GM13976 (cell line): Measurements from ENCODE around the gene AUTS2.

Experiments used
- DNase-seq: peaks from one replicate; pipeline ENCODE4 v3.0.0; 2012; ENCODE audit warnings: low spot score
- CTCF ChIP-seq: IDR thresholded peaks from 2 replicates; pipeline ENCODE4 v1.5.1; 2012; ENCODE audit warnings: borderline replicate concordance, mild to moderate bottlenecking; ENCODE audit not compliant: insufficient read depth; ENCODE audit errors: extremely low read depth, missing control alignments, control extremely low read depth
- in situ Hi-C: fragments of 300-500 bp; cut with MboI; formaldehyde crosslinking; loops from one replicate; pipeline ENCODE4 v1.12.0; 2022; ENCODE audit warnings: low sequenced_read_pairs, mixed read lengths, inconsistent platforms; ENCODE audit not compliant: unreplicated experiment

AUTS2 gene

GRCh38 chr7:70630440-70630817, 1032.2 kb downstream of the AUTS2 start:
- DNase-seq: no peak
- in situ Hi-C loops: no loop called here
- no peak for TF ChIP-seq CTCF

DNA sequence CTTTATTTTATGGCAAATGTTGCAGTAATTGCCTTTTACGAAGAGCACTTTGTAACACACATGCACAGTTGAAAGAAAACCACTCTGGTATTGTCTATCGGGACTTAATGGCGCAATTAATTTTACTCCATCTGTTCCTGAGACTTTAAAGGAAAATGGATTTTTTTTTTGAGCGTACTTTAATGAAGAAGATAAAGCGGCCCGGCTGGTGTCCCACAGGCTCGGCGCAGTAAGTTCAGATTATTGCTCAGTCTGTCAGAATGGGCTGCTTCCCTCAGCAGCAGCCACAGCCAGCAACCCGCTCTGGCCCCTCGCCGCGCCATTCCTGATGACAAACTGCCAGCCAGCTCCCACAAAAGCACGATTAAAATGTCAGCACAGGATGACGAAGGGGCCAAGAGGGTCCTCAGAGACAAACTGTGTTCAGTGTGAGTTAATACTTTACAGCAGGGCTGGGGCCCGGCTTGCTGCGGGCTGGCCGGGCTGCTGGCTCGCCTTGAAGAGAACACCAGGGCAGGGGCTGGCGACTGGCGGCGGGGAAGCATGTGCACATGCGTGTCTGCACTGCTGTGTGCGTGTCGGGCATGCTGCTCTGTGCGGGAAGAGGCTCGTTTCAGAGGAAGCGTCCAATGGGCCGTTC, 1032.7 kb downstream of the AUTS2 start:
- in situ Hi-C loops: no loop called here
- no peak for TF ChIP-seq CTCF
- DNase-seq: no peak

- no peak for TF ChIP-seq CTCF
- no peak for DNase-seq
- in situ Hi-C loops: no loop called here
Measured at GRCh38 chr7:70631718-70632117, 1033.4 kb downstream of the AUTS2 start.

DNA sequence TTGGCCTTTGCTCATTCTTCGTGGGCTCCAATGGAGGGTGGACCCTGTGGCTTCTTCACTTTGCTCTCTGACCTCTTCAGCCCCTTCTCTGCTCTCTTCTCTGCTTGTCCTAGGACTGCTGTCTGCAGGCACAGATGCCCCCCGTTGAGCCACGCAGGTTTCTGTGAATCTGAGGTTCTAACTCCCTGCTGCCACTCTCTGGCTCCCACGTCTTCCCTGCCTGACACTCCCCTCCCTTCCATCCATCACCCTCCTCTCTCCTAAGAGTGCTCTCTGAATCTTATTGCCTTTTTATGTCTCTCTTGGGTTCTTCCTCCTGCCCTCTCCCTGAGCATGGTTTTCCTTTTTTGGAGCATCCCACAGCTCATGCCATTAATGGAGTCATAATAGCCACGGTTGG, 1034.1 kb downstream of the AUTS2 start:
- in situ Hi-C loops: no loop called here
- DNase-seq: no peak

DNA sequence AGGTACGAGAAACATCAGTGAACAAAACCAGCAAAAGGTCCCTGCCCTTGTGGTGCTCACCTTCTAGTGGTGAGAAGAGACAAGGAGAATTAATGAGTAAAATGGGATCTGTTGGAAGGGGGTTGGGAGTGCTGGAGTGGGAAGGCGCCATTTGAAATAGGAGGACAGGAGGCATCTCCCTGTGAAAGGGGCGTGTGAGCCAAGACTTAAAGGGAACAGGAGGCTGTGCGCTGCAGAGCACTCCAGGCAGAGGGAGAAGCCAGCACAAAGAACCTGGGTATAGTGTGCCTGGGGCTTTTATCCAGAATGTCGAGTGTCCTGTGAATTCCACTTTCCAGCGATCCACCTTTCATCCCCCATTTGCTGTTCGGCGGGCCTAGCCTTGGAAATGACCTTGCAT, 1035.8 kb downstream of the AUTS2 start:
- in situ Hi-C loops: no loop called here

More for the DNA sequence above, 1034.1 kb downstream of the AUTS2 start:
- TF ChIP-seq CTCF: no peak

DNA sequence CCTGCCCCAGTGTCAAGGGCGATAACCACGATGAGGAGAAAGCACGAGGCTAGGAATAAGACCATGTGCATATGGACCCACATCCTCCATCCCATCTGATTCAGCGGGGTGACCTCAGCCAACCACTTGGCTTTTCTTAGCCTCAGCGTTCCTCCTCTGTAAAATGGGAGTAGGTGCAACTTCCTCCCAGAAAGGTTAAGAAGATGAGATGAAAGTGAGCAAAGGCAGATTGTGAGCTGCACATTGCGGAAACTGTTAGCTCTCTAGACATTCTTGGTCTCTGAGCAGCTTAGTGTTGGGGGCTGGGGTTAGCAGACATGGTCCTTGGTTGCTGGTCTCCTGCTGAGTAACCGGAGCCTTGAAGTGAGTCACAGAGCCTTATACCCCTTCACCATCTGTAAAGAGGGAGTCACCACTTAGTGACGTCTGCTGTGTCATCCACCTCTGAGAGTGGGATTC, 1036.4 kb downstream of the AUTS2 start:
- TF ChIP-seq CTCF: no peak
- no peak for DNase-seq
- in situ Hi-C loops: no loop called here

More for the DNA sequence above, 1035.8 kb downstream of the AUTS2 start:
- TF ChIP-seq CTCF: no peak
- no peak for DNase-seq
